Right lobe of liver (tissue), 4 donors: ENCODE results near the gene GOLGB1.

Experiments
- POLR2A ChIP-seq: fragments of 450-650 bp; IDR thresholded peaks from one replicate; pipeline ENCODE4 v1.6.1; 2017; ENCODE audit warnings: antibody characterized with exemption, mild to moderate bottlenecking
- TF ChIP-seq, protein P1 (sequence below), 4 donors: fragments of 200-600 bp in 3 of 4; fragments of 450-650 bp in 1 of 4; IDR thresholded peaks; one replicate each; pipeline versions ENCODE4 v1.5.1 to v1.8.0; 2016 to 2022; ENCODE audit warnings: antibody characterized with exemption in 4 of 4, mild to moderate bottlenecking in 2 of 4
- donor health status: DM: no; HTN: no; CAD: no.
- donor health status: DM: no; HTN: no; CAD: no.
- donor health status: DM: no; HTN: yes; CAD: no.

DNA sequence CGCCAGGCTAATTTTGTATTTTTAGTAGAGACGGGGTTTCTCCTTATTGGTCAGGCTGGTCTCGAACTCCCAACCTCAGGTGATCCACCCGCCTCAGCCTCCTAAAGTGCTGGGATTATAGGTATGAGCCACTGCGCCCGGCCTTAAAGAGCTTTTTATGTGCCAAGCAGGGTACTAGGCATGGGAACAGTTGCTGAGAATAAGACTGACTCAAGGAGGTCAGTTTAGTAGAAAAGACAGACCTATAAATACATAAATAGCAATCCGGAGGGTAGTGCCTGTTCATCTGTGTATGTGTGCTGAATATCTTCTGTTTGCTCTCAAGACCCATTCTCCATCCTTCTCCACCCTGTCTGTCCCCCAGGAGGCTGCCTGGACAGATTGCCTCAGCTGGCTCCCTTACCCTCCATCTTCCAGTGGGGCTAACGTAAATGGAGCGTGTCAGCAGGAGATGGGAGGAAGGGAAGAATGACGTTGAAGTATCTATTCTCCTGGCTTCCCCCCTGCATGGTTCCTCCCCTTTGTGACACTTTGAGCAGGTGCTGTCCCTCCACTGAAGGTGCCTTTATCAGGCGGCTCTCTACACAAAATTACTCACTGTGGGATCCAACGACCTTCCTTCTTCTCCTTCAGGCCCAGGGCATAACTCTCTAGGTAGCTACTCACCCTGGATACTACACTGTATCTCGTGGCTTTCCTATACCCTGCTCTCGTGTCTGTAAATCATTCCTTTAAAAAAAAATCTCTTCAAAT lies 125.2 kb downstream of the GOLGB1 start:
- TF ChIP-seq POLR2A = no peak
- TF ChIP-seq, protein P1, sequence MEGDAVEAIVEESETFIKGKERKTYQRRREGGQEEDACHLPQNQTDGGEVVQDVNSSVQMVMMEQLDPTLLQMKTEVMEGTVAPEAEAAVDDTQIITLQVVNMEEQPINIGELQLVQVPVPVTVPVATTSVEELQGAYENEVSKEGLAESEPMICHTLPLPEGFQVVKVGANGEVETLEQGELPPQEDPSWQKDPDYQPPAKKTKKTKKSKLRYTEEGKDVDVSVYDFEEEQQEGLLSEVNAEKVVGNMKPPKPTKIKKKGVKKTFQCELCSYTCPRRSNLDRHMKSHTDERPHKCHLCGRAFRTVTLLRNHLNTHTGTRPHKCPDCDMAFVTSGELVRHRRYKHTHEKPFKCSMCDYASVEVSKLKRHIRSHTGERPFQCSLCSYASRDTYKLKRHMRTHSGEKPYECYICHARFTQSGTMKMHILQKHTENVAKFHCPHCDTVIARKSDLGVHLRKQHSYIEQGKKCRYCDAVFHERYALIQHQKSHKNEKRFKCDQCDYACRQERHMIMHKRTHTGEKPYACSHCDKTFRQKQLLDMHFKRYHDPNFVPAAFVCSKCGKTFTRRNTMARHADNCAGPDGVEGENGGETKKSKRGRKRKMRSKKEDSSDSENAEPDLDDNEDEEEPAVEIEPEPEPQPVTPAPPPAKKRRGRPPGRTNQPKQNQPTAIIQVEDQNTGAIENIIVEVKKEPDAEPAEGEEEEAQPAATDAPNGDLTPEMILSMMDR (IDR thresholded peaks at IDR 0.05) = no peak
